ENCODE results near the gene CENPF. TPM values are rescaled to one million over a fixed set of nuclear protein-coding genes. Genes with fewer than 3 reads are reported as not detected.

CENPF gene
- total RNA-seq, 4 donors from 2014 or later: 2.5 to 7.0 (median 3.0) TPM

GRCh38 chr1:214694769-214695168 lies 91.8 kb downstream of the CENPF start:
- intact Hi-C loops (cut with DNase I; ENCODE audit: low total_unique reads): no loop called here
- H3K4me3 ChIP-seq (ENCODE audit: low read depth, poor library complexity, severe bottlenecking): no peak overlapping the region
- 49 to 66% methylated on average over 4 of the region's 4 CpGs for WGBS, 2 donors
- no peak for DNase-seq (ENCODE audit: low spot score in 2 of 2)
- TF ChIP-seq CTCF (IDR thresholded peaks at IDR 0.05) (no peak), POLR2A (IDR thresholded peaks at IDR 0.05) (no peak)

GRCh38 chr1:214698559-214698958 lies 95.6 kb downstream of the CENPF start:
- TF ChIP-seq CTCF (IDR thresholded peaks at IDR 0.05) (no peak), POLR2A (IDR thresholded peaks at IDR 0.05) (no peak)
- H3K4me3 ChIP-seq (ENCODE audit: low read depth, poor library complexity, severe bottlenecking): no peak overlapping the region
- DNase-seq (ENCODE audit: low spot score in 2 of 2): no peak
- intact Hi-C loops (cut with DNase I; ENCODE audit: low total_unique reads): no loop called here
- 94 to 100% methylated on average over 1 of the region's 1 CpG for WGBS, 2 donors

GRCh38 chr1:214700437-214700836 lies 97.4 kb downstream of the CENPF start:
- no peak overlapping the region for H3K4me3 ChIP-seq (ENCODE audit: low read depth, poor library complexity, severe bottlenecking)
- DNase-seq (ENCODE audit: low spot score in 2 of 2): no peak
- WGBS, 2 donors: 35 to 38% methylated on average over 4 of the region's 4 CpGs
- intact Hi-C loops (cut with DNase I; ENCODE audit: low total_unique reads): no loop called here
- TF ChIP-seq CTCF (IDR thresholded peaks at IDR 0.05) (no peak), POLR2A (IDR thresholded peaks at IDR 0.05) (no peak)

GRCh38 chr1:214702556-214702955 lies 99.6 kb downstream of the CENPF start:
- TF ChIP-seq POLR2A (IDR thresholded peaks at IDR 0.05) (no peak), CTCF (IDR thresholded peaks at IDR 0.05) (no peak)
- intact Hi-C loops (cut with DNase I; ENCODE audit: low total_unique reads): no loop called here
- no peak for DNase-seq (ENCODE audit: low spot score in 2 of 2)
- WGBS, 2 donors: 38 to 80% methylated on average over 1 of the region's 1 CpG
- no peak overlapping the region for H3K4me3 ChIP-seq (ENCODE audit: low read depth, poor library complexity, severe bottlenecking)

GRCh38 chr1:214707306-214708087 lies 104.5 kb downstream of the CENPF start:
- 66% methylated on average over 11 of the region's 11 CpGs for WGBS, 2 donors
- TF ChIP-seq CTCF (IDR thresholded peaks at IDR 0.05) (no peak), POLR2A (IDR thresholded peaks at IDR 0.05) (no peak)
- intact Hi-C loops (cut with DNase I; ENCODE audit: low total_unique reads): no loop called here
- no peak overlapping the region for H3K4me3 ChIP-seq (ENCODE audit: low read depth, poor library complexity, severe bottlenecking)
- no peak for DNase-seq (ENCODE audit: low spot score in 2 of 2)
